HepG2 (cell line): ENCODE measurements around the gene TNP2. TPM values are rescaled to one million over a fixed set of nuclear protein-coding genes. Genes with fewer than 3 reads are reported as not detected.
A peak's percentile ranks its signal among the peaks of the same experiment; 100 is the strongest.

ENCODE experiments used
- ATAD3A ChIP-seq: sonication (generic); formaldehyde crosslinking; IDR thresholded peaks from 2 replicates; pipeline ENCODE4 v1.4.0; 2020; ENCODE audit warnings: missing genetic modification reagents
- BATF2 ChIP-seq: sonication (generic); formaldehyde crosslinking; IDR thresholded peaks from 2 replicates; pipeline ENCODE4 v1.8.0; 2022; ENCODE audit warnings: mild to moderate bottlenecking, missing genetic modification reagents, moderate library complexity
- BRCA1 ChIP-seq: sonication (generic); formaldehyde crosslinking; IDR thresholded peaks from 2 replicates; pipeline ENCODE4 v1.4.0; 2020; ENCODE audit warnings: missing genetic modification reagents
- E2F1 ChIP-seq: sonication (generic); formaldehyde crosslinking; IDR thresholded peaks from 2 replicates; pipeline ENCODE4 v1.5.0; 2020; ENCODE audit warnings: missing genetic modification reagents
- HHEX ChIP-seq: IDR thresholded peaks from 2 replicates; pipeline ENCODE4 v1.6.1; 2016; ENCODE audit warnings: control low read depth
- IRF2 ChIP-seq: IDR thresholded peaks from 2 replicates; pipeline ENCODE4 v1.6.1; 2018; ENCODE audit warnings: missing genetic modification reagents, missing compliant biosample characterization
- KAT7 ChIP-seq: IDR thresholded peaks from 2 replicates; pipeline ENCODE4 v1.6.1; 2018; ENCODE audit warnings: borderline replicate concordance, missing compliant biosample characterization
- MIER2 ChIP-seq: IDR thresholded peaks from 2 replicates; pipeline ENCODE4 v1.6.1; 2016; ENCODE audit warnings: missing biosample characterization, missing genetic modification reagents
- MTERF4 ChIP-seq: sonication (generic); formaldehyde crosslinking; IDR thresholded peaks from 2 replicates; pipeline ENCODE4 v1.8.0; 2023; ENCODE audit warnings: mild to moderate bottlenecking, missing genetic modification reagents
- NFAT5 ChIP-seq: sonication (generic); formaldehyde crosslinking; IDR thresholded peaks from 2 replicates; pipeline ENCODE4 v1.4.0; 2020; ENCODE audit warnings: missing genetic modification reagents
- PCBP2 ChIP-seq: fragments of 200-400 bp; formaldehyde crosslinking; optimal IDR thresholded peaks from 2 replicates; pipeline ENCODE3; 2018; ENCODE audit warnings: low read length, low read depth; ENCODE audit not compliant: poor library complexity, severe bottlenecking
- SIN3A ChIP-seq: IDR thresholded peaks from 2 replicates; pipeline ENCODE4 v1.6.1; 2011; ENCODE audit warnings: low read depth, mild to moderate bottlenecking, control low read depth, low read length, borderline replicate concordance
- SMAD1 ChIP-seq: sonication (generic); formaldehyde crosslinking; IDR thresholded peaks from 2 replicates; pipeline ENCODE4 v1.4.0; 2020; ENCODE audit warnings: missing genetic modification reagents, low read depth, mild to moderate bottlenecking, borderline replicate concordance
- ZFP41 ChIP-seq: sonication (generic); formaldehyde crosslinking; IDR thresholded peaks from 2 replicates; pipeline ENCODE4 v1.4.0; 2020; ENCODE audit warnings: mild to moderate bottlenecking, missing genetic modification reagents, borderline replicate concordance
- ZNF558 ChIP-seq: sonication (generic); formaldehyde crosslinking; IDR thresholded peaks from 2 replicates; pipeline ENCODE4 v1.9.0; 2022; ENCODE audit warnings: mild to moderate bottlenecking, missing genetic modification reagents, borderline replicate concordance
- ZNF576 ChIP-seq: sonication (generic); formaldehyde crosslinking; IDR thresholded peaks from 2 replicates; pipeline ENCODE4 v1.4.0; 2020; ENCODE audit warnings: mild to moderate bottlenecking, missing genetic modification reagents
- ZSCAN25 ChIP-seq: sonication (generic); formaldehyde crosslinking; IDR thresholded peaks from 2 replicates; pipeline ENCODE4 v1.8.0; 2022; ENCODE audit warnings: mild to moderate bottlenecking, missing genetic modification reagents
- polyA plus RNA-seq, 8 experiments: library from polyadenylated mRNA; depleted of rRNA in 3 of 8; stranded (reverse) in 7 of 8; unstranded in 1 of 8; fragments of >200 nt; fragmentation: Illumina TruSeq in 4 of 8; extraction: Trizol in 4 of 8; gene quantifications; 2 replicates each; pipeline versions ENCODE4 v1.2.1 to v1.2.3, GENCODE V29; 2011 to 2016; ENCODE audit warnings: low read depth in 4 of 8, missing spikeins in 1 of 8, mixed read lengths in 1 of 8; ENCODE audit not compliant: insufficient read depth in 1 of 8
- total RNA-seq, 5 experiments: library from RNA; depleted of rRNA; stranded (reverse); fragments of >200 nt; fragmentation: Illumina TruSeq; extraction: Trizol; gene quantifications; 2 replicates each; pipeline ENCODE4 v1.2.3, GENCODE V29; 2016; ENCODE audit warnings: low read depth in 1 of 5
- TF ChIP-seq, protein P1 (sequence below): IDR thresholded peaks from 2 replicates; pipeline ENCODE4 v1.6.1; 2016; ENCODE audit warnings: mild to moderate bottlenecking

TNP2 gene
- total and polyA plus RNA-seq, 2 of the 13 experiments (the other 11 are each of a cell fraction or from before 2014, with no cell fraction given): not detected

DNA sequence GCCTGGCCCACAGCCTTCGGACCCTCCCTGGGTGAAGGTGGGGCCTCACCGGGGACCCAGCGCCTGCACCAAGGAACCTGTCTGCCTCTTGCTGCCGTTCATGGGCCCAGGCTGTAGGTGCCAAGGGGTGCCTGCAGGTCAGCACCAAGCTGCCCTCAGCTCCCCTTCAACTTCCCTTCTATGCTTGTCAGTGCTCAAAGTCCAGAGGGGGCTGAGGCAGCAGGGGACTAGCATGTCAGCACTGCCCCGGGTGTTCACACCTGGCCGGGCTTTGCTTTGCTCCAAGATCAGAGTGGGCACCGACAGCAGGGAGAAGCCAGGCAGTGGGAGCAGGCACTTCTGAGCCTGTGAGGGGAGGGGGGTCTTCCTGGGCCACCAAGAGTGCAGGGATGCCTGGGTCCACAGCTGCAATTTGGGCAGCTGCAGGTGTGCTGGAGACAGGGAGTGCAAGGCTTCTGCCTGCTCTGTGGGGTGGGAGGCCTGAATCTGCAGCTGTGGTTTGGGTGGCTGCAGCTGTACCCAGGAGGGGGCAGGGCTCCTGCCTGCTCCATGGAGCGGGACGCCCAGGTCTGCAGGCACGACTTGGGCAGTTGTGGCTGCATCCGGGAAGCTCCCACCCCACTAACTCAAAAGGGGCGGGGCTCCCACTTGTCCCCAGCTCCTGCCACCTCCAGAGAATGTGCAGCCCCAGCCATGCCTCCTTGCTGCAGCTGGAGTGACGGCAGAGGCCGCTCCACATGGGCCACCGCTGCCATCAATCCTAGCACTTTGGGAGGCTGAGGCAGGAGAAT lies 39.6 kb upstream of the TNP2 start (continued):
- TF ChIP-seq BATF2 (CRISPR knock-in tag): no peak
- TF ChIP-seq ZFP41 (CRISPR knock-in tag): no peak
- no peak for TF ChIP-seq ATAD3A (CRISPR knock-in tag)
- TF ChIP-seq MTERF4 (CRISPR knock-in tag): no peak; the same call in 1 of the 2 replicates
- TF ChIP-seq IRF2 (CRISPR knock-in tag): peak; percentile 25; the same call in 1 of the 2 replicates
- TF ChIP-seq MIER2 (CRISPR knock-in tag): no peak
- TF ChIP-seq E2F1 (CRISPR knock-in tag): no peak
- TF ChIP-seq HHEX (CRISPR knock-in tag): no peak
- no peak for TF ChIP-seq NFAT5 (CRISPR knock-in tag)
- TF ChIP-seq ZSCAN25 (CRISPR knock-in tag): peak; percentile 74; the same call in 1 of the 2 replicates
- no peak for TF ChIP-seq ZNF576 (CRISPR knock-in tag)
- TF ChIP-seq KAT7: peak; percentile 79; the same call in 1 of the 2 replicates
- no peak for TF ChIP-seq SMAD1 (CRISPR knock-in tag)
- no peak for TF ChIP-seq ZNF558 (CRISPR knock-in tag)
- no peak for TF ChIP-seq BRCA1 (CRISPR knock-in tag)
- TF ChIP-seq SIN3A: 0 out of 2 replicates have a peak, but pooled peaks have one; percentile 48
- TF ChIP-seq, protein P1, sequence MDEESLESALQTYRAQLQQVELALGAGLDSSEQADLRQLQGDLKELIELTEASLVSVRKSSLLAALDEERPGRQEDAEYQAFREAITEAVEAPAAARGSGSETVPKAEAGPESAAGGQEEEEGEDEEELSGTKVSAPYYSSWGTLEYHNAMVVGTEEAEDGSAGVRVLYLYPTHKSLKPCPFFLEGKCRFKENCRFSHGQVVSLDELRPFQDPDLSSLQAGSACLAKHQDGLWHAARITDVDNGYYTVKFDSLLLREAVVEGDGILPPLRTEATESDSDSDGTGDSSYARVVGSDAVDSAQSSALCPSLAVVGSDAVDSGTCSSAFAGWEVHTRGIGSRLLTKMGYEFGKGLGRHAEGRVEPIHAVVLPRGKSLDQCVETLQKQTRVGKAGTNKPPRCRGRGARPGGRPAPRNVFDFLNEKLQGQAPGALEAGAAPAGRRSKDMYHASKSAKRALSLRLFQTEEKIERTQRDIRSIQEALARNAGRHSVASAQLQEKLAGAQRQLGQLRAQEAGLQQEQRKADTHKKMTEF (CRISPR knock-in tag): peak; percentile 74
- TF ChIP-seq PCBP2: no peak
